ENCODE measurements around the gene OR6Y1.

OR6Y1 gene

GRCh38 chr1:158496374-158496773 is 57.8 kb downstream of the OR6Y1 start:
- DNase-seq: no peak

- no peak for DNase-seq
Observed at GRCh38 chr1:158494796-158495195, 59.4 kb downstream of the OR6Y1 start.

All from fibroblast of skin of right quadriceps (primary cell).